Psoas muscle (tissue), 8 donors: ENCODE measurements around the gene ERO1A. TPM values are rescaled to one million over a fixed set of nuclear protein-coding genes. Genes with fewer than 3 reads are reported as not detected.
A peak's percentile ranks its signal among the peaks of the same experiment; 100 is the strongest.

Source experiments
- ATAC-seq, 4 donors: fragments of 200-7000 bp; cut with Tn5 transposase; one replicate each; pipeline ENCODE4 v1.9.1; 2020; ENCODE audit warnings: moderate library complexity in 3 of 4, mild to moderate bottlenecking in 2 of 4
- DNase-seq, 2 donors: peaks; one replicate each; pipeline ENCODE4 v3.0.0-alpha.2; 2020
- H3K27ac ChIP-seq: fragments of 200-600 bp; one replicate; pipeline ENCODE4 v1.8.0; 2022
- H3K27me3 ChIP-seq, 3 donors: fragments of 200-600 bp in 1 of 3; one replicate each; pipeline versions ENCODE4 v1.6.1 to v1.8.0; 2013 to 2022; ENCODE audit warnings: low read length in 2 of 3, mild to moderate bottlenecking in 2 of 3, moderate library complexity in 1 of 3; ENCODE audit not compliant: insufficient read depth in 3 of 3
- H3K36me3 ChIP-seq, 2 donors: fragments of 200-600 bp in 1 of 2; one replicate each; pipeline versions ENCODE4 v1.6.1 to v1.8.0; 2013 to 2022; ENCODE audit warnings: low read depth in 1 of 2, mild to moderate bottlenecking in 1 of 2, moderate library complexity in 1 of 2; ENCODE audit not compliant: insufficient read depth in 1 of 2
- H3K4me1 ChIP-seq: fragments of 200-600 bp; one replicate; pipeline ENCODE4 v1.8.0; 2022
- H3K4me3 ChIP-seq: fragments of 200-600 bp; one replicate; pipeline ENCODE4 v1.8.0; 2022; ENCODE audit warnings: mild to moderate bottlenecking
- H3K9me3 ChIP-seq: fragments of 200-600 bp; one replicate; pipeline ENCODE4 v1.8.0; 2022
- CTCF ChIP-seq: fragments of 200-600 bp; IDR thresholded peaks from one replicate; pipeline ENCODE4 v1.8.0; 2022; ENCODE audit warnings: antibody characterized with exemption
- WGBS, 3 donors: extraction: QIAGEN DNeasy Blood & Tissue Kit; methylation state at CpG; one replicate each; pipeline versions ENCODE4 v1.1.6 to v1.1.7; 2013; 5-methylcytosine and 5-hydroxymethylcytosine counted together
- intact Hi-C, 2 donors: fragments of 100-400 bp; cut with DNase I; formaldehyde crosslinking; loops; one replicate each; pipeline versions ENCODE4 v1.11.0 to v1.14.2; 2022
- polyA plus RNA-seq, 3 donors: library from polyadenylated mRNA; stranded (reverse); fragments of 200-250 nt; gene quantifications; one replicate each; pipeline ENCODE4 v1.2.3, GENCODE V29; 2013
- total RNA-seq, 4 donors: library from RNA; stranded (reverse); fragmentation: NEBNext Ultra II Directional in 2 of 4; extraction: Animal tissue kit (Norgen Biotek cat#: 25700) in 2 of 4; gene quantifications; one replicate each; pipeline versions ENCODE4 v1.2.1 to v1.2.4, GENCODE V29; 2021 to 2023
- donor health status: healthy with polysubstance abuse.
- donor health status: DM: no; HTN: no; CAD: no; lungs with moderate emphysema.
- donor health status: Bipolar disorder and iron deficiency.
- donor health status: healthy.
- donor health status: DM: yes; HTN: yes; CAD: no.
- donor health status: DM: no; HTN: no; CAD: no.
- donor health status: DM: no; HTN: no; CAD: no.
- donor health status: DM: yes; HTN: yes; CAD: no.

Gene ERO1A
- total and polyA plus RNA-seq, 7 donors = 6.9 to 22.3 (median 16.1) TPM

- Histone ChIP-seq H3K4me3 (no peak overlapping the region), H3K9me3 (no peaks in the 10 kb centered on the region), H3K27ac (no peak overlapping the region), H3K36me3 (peaks cover 0 to 85% of the 10 kb centered on the region in 2 donors), H3K27me3 (no peaks in the 10 kb centered on the region), H3K4me1 (no peaks in the 10 kb centered on the region)
- WGBS, 3 donors = 60 to 77% (median 76%) methylated on average over 6 of the region's 6 CpGs
- DNase-seq (no peak), ATAC-seq (peak in 2 of 4 donors; percentile 30 to 43)
- intact Hi-C loops = no loop called here
- TF ChIP-seq CTCF = no peak
These were observed 44.6 kb downstream of the ERO1A start for GRCh38 chr14:52650774-52651173.

- peaks cover 0 to 85% of the 10 kb centered on the region in 2 donors for H3K36me3 ChIP-seq
- no peak for DNase-seq
- 90 to 93% (median 91%) methylated on average over 1 of the region's 1 CpG for WGBS, 3 donors
These were observed 45.8 kb downstream of the ERO1A start for GRCh38 chr14:52649511-52649910.

GRCh38 chr14:52641745-52642144 is 53.6 kb downstream of the ERO1A start:
- H3K4me1 ChIP-seq = no peaks in the 10 kb centered on the region
- intact Hi-C loops = no loop called here
- ATAC-seq = no peak
- no peaks in the 10 kb centered on the region for H3K9me3 ChIP-seq
- WGBS, 3 donors = 95 to 99% (median 98%) methylated on average over 1 of the region's 1 CpG
- H3K36me3 ChIP-seq = peaks cover 0 to 59% of the 10 kb centered on the region in 2 donors
- no peak overlapping the region for H3K4me3 ChIP-seq
- DNase-seq = no peak
- no peak for TF ChIP-seq CTCF
- H3K27ac ChIP-seq = no peak overlapping the region
- no peaks in the 10 kb centered on the region for H3K27me3 ChIP-seq

More at GRCh38 chr14:52649511-52649910, 45.8 kb downstream of the ERO1A start:
- intact Hi-C loops = no loop called here
- Histone ChIP-seq H3K27ac (no peak overlapping the region), H3K9me3 (no peaks in the 10 kb centered on the region), H3K4me3 (no peak overlapping the region), H3K4me1 (no peaks in the 10 kb centered on the region), H3K27me3 (no peaks in the 10 kb centered on the region)
- TF ChIP-seq CTCF = no peak
- no peak for ATAC-seq

- H3K4me1 ChIP-seq = no peaks in the 10 kb centered on the region
- DNase-seq = no peak
- no peak for TF ChIP-seq CTCF
- WGBS, 3 donors = 96 to 98% (median 96%) methylated on average over 4 of the region's 4 CpGs
- H3K27me3 ChIP-seq = no peaks in the 10 kb centered on the region
- peaks cover 0 to 43% of the 10 kb centered on the region in 2 donors for H3K36me3 ChIP-seq
- no peak for ATAC-seq
- H3K9me3 ChIP-seq = no peaks in the 10 kb centered on the region
- no peak overlapping the region for H3K4me3 ChIP-seq
- no peak overlapping the region for H3K27ac ChIP-seq
- intact Hi-C loops = no loop called here
These were observed 55.2 kb downstream of the ERO1A start for GRCh38 chr14:52640137-52640536.

GRCh38 chr14:52619687-52620086 is 75.7 kb downstream of the ERO1A start:
- intact Hi-C loops = no loop called here
- Histone ChIP-seq H3K27me3 (no peaks in the 10 kb centered on the region), H3K4me3 (no peak overlapping the region), H3K9me3 (no peaks in the 10 kb centered on the region), H3K27ac (no peak overlapping the region), H3K4me1 (no peaks in the 10 kb centered on the region), H3K36me3 (no peaks in the 10 kb centered on the region)
- ATAC-seq (no peak), DNase-seq (no peak)
- 97 to 100% (median 98%) methylated on average over 1 of the region's 1 CpG for WGBS, 3 donors
- no peak for TF ChIP-seq CTCF
